Stimulated activated CD4-positive, alpha-beta T cell treated with anti-CD3 and anti-CD28 coated beads, TNF-alpha, amount 100 ng/mL, for 1 hour (primary cell): Measurements from ENCODE around the gene SPTBN4.
A peak's percentile ranks its signal among the peaks of the same experiment; 100 is the strongest.
"Not testable (repeated sequence)": the region's sequence is repeated elsewhere in the genome, so short reads cannot be mapped to it uniquely, and the experiment has no call there.

Source experiments
- DNase-seq, 3 donors: peaks; one replicate each; pipeline ENCODE4 v3.0.0-alpha.2; 2020; ENCODE audit warnings: low read depth in 3 of 3, low spot score in 1 of 3

The SPTBN4 gene

DNA sequence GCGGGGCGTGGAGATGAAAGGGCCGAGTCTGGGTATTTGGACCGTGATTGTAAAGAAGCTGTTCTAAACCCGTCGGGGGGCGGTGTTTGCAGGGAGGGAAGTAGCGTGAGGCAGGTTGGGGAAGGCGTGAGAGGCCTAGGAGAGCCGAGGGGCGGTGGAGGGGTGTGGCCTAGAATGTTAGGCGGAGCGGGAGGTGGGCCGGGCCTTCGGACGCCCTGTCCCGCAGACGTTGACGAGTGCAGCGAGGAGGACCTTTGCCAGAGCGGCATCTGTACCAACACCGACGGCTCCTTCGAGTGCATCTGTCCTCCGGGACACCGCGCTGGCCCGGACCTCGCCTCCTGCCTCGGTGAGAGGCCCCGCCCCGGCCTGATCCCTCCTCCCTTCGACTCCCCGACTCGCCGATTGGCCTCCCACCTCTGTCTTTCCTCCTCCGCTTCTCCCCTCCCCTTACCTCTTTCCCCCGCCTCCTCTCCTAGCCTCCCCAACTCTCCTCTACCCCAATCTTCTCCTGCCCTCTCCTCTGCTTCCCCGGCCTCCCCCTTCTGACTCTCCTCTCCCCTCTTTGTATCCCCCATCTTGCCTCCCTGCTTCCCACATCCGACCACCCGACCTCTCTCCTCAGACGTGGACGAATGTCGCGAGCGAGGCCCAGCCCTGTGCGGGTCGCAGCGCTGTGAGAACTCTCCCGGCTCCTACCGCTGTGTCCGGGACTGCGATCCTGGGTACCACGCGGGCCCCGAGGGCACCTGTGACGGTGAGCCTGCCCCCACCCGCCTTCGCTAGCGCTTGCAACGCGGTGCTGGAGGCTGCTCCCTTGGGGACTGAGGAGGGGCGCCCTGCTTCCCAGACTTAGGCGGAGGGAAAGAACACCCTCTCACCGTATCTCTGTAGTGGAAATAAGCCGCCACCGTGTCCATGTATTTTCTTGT is 147.2 kb downstream of the SPTBN4 start:
- DNase-seq: peak; percentile 60 to 82 (median 70)

GRCh38 chr19:40614622-40615411 is 148.0 kb downstream of the SPTBN4 start:
- peak; percentile 77 to 96 (median 80) for DNase-seq

DNA sequence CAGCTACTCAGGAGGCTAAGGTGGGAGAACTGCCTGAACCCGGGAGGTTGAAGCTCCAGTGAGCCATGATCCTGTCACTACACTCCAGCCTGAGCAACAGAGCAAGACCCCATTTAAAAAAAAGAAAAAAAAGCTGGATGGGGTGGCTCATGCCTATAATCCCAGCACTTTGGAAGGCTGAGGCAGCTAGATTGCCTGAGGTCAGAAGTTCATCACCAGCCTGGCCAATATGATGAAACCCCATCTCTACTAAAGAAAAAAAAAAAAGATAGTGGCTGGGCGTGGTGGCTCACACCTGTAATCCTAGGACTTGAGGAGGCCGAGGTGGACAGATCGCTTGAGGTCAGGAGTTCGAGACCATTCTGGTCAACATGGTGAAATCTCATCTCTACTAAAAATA is 149.4 kb downstream of the SPTBN4 start:
- DNase-seq: no peak

DNA sequence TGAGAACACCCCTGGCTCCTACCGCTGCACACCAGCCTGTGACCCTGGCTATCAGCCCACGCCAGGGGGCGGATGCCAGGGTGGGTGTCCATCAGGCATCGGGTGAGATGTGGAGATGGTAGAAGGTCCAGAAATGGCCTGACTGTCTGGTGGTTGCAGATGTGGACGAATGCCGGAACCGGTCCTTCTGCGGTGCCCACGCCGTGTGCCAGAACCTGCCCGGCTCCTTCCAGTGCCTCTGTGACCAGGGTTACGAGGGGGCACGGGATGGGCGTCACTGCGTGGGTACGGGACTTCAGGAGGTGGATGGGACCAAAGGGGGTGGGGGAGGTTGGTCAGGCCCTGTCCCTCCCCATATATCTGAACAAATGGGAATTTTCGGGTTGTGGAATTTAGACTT is 150.1 kb downstream of the SPTBN4 start:
- no peak for DNase-seq

DNA sequence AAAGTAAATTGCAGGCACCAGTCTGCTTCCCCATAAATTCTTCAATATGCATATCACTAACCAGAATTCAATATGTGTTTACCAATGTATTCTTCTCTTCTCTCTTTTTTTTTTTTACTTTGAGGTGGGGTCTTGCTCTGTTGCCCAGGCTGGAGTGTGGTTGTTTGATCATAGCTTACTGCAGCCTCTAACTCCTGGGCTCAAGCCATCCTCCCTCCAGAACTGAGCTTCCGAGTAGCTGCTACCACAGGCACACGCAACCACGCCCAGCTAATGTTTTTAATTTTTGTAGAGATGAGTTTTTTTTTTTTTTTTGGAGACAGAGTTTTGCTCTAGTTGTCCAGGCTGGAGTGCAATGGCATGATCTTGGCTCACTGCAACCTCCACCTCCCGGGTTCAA is 151.2 kb downstream of the SPTBN4 start:
- no peak for DNase-seq

GRCh38 chr19:40619333-40620160 is 152.7 kb downstream of the SPTBN4 start:
- no peak for DNase-seq

- no peak for DNase-seq
These were observed 153.3 kb downstream of the SPTBN4 start for GRCh38 chr19:40620161-40620485.

DNA sequence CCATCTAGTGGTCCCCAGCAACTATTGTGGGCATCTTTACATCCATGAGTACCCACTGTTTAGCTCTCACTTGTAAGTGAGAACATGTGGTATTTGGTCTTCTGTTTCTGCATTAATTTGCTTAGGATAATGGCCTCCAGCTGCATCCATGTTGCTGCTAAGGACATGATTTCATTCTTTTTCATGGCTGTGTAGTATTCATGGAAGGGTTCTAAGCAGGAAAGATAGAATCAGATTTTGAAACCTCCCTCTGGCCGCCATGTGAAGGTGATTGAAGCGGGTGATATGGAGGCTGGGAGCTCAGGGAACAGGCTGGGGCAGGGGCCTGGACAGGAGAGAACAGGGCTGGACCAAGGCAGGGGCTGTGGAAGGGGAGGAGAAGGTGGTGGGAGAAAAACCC is 154.5 kb downstream of the SPTBN4 start:
- no peak for DNase-seq

DNA sequence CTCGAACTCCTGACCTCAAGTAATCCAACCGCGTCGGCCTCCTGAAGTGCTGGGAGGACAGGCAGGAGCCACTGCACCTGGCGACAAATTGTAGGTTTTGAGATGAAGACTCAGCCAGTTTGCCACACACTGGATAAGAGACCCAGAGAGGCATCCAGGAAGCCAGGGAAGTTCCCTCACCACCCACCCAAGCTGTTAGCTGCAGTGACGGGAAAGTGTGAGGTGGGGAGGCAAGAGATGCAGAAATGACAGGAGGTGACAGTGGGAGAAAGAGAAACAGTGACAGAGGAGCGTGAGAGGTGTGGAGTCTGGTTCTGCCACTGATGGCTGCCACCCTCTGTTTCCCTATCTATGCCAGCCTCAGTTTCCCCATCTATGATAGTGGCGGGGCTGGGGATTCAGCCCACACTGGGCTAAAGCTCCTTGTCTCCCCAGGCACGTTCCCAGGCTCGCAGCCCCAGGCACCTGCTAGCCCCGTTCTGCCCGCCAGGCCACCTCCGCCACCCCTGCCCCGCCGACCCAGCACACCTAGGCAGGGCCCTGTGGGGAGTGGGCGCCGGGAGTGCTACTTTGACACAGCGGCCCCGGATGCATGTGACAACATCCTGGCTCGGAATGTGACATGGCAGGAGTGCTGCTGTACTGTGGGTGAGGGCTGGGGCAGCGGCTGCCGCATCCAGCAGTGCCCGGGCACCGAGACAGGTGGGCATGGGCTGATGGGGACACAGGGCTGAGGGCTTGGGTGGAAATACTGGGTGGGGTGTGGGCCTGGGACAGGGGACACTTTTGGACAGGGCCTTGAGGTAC is 155.4 kb downstream of the SPTBN4 start:
- no peak for DNase-seq

DNA sequence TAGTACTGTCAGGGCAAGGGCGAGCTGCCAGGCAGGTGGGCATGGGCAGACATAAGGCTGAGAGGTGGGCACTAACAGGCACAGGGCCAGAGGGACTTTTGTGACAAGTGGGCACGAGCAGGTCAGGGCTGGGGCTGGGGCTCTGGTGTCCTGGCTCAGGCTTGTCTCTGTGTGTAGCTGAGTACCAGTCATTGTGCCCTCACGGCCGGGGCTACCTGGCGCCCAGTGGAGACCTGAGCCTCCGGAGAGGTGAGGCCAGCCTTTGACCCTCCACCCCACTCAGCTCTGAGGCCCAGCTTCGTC is 155.9 kb downstream of the SPTBN4 start:
- DNase-seq: no peak

GRCh38 chr19:40623403-40624251 is 156.8 kb downstream of the SPTBN4 start:
- no peak for DNase-seq

- DNase-seq: not testable (repeated sequence)
These were observed 157.8 kb downstream of the SPTBN4 start for GRCh38 chr19:40624369-40625153.

GRCh38 chr19:40625406-40626120 is 158.8 kb downstream of the SPTBN4 start:
- DNase-seq: no peak
